Ovary (tissue), 9 donors: ENCODE data around the gene RBMS1. TPM values are rescaled to one million over a fixed set of nuclear protein-coding genes. Genes with fewer than 3 reads are reported as not detected.

Experiments used
- DNase-seq, 5 donors: peaks; one replicate each; pipeline ENCODE4 v3.0.0-alpha.2; 2019 to 2020
- H3K27ac ChIP-seq, 2 donors: fragments of 200-600 bp; one replicate each; pipeline versions ENCODE4 v1.5.1 to v1.8.0; 2019 to 2022
- H3K27me3 ChIP-seq: fragments of 200-600 bp; one replicate; pipeline ENCODE4 v1.8.0; 2022
- H3K36me3 ChIP-seq: fragments of 200-600 bp; sonication (generic); one replicate; pipeline ENCODE4 v1.5.1; 2019
- H3K4me1 ChIP-seq: one replicate; pipeline ENCODE4 v1.8.1; 2013; ENCODE audit warnings: mild to moderate bottlenecking, moderate library complexity; ENCODE audit not compliant: insufficient read depth
- H3K4me3 ChIP-seq: fragments of 200-600 bp; sonication (generic); one replicate; pipeline ENCODE4 v1.5.1; 2017
- H3K9me3 ChIP-seq, 2 donors: fragments of 200-600 bp in 1 of 2; sonication (generic) in 1 of 2; one replicate each; pipeline versions ENCODE4 v1.5.1 to v1.8.1; 2013 to 2019; ENCODE audit warnings: mild to moderate bottlenecking in 1 of 2, moderate library complexity in 1 of 2
- CTCF ChIP-seq, 3 donors: fragments of 450-650 bp in 2 of 3; fragments of 200-600 bp in 1 of 3; IDR thresholded peaks; one replicate each; pipeline versions ENCODE4 v1.5.1 to v1.8.0; 2016 to 2022; ENCODE audit warnings: antibody characterized with exemption in 3 of 3, mild to moderate bottlenecking in 1 of 3
- EP300 ChIP-seq: sonication (generic); formaldehyde crosslinking; IDR thresholded peaks from one replicate; pipeline ENCODE4 v1.6.1; 2017; ENCODE audit warnings: antibody characterized with exemption
- POLR2A ChIP-seq: fragments of 450-650 bp; IDR thresholded peaks from one replicate; pipeline ENCODE4 v1.6.1; 2017; ENCODE audit warnings: antibody characterized with exemption, mild to moderate bottlenecking, moderate library complexity
- WGBS, 3 donors: extraction: QIAGEN DNeasy Blood & Tissue Kit in 1 of 3; methylation state at CpG; one replicate each; pipeline versions ENCODE4 v1.1.5 to v1.1.7; 2013 to 2017; 5-methylcytosine and 5-hydroxymethylcytosine counted together
- intact Hi-C, 4 donors: fragments of 100-400 bp; cut with DNase I; formaldehyde crosslinking; loops; one replicate each; pipeline versions ENCODE4 v1.11.0 to v1.15.1; 2022 to 2023
- polyA plus RNA-seq, 2 donors: library from polyadenylated mRNA; stranded (reverse); fragments of 200-250 nt in 1 of 2; fragments of 350-450 nt in 1 of 2; fragmentation: Illumina TruSeq in 1 of 2; extraction: RNeasy Lipid Tissue Mini Kit (QIAGEN cat#74804) in 1 of 2; gene quantifications; one replicate each; pipeline ENCODE4 v1.2.3, GENCODE V29; 2013 to 2014
- total RNA-seq, 7 donors: library from RNA; depleted of rRNA in 2 of 7; stranded (reverse); fragments of >200 nt in 2 of 7; fragmentation: NEBNext Ultra II Directional in 3 of 7; extraction: Animal tissue kit (Norgen Biotek cat#: 25700) in 3 of 7; gene quantifications; one replicate each; pipeline versions ENCODE4 v1.1.0 to v1.2.4, GENCODE V29; 2016 to 2023
- donor health status: DM: no; HTN: no; CAD: no; lungs with moderate emphysema.
- donor health status: DM: no; HTN: no; CAD: no.
- donor health status: Bipolar disorder and iron deficiency.
- donor health status: DM: yes; HTN: yes; CAD: no.
- donor health status: DM: no; HTN: no; CAD: no.
- donor health status: DM: yes; HTN: yes; CAD: no.

Gene RBMS1
- total and polyA plus RNA-seq, 9 donors: 50.7 to 91.9 (median 73.8) TPM

GRCh38 chr2:160294889-160295288 is 198.7 kb downstream of the RBMS1 start:
- Histone ChIP-seq H3K9me3 (no peaks in the 10 kb centered on the region), H3K27ac (no peak overlapping the region), H3K4me3 (no peak overlapping the region), H3K4me1 (peaks cover 16% of the 10 kb centered on the region), H3K36me3 (no peaks in the 10 kb centered on the region), H3K27me3 (no peaks in the 10 kb centered on the region)
- no peak for DNase-seq
- intact Hi-C loops: no loop called here
- TF ChIP-seq EP300 (no peak), POLR2A (no peak), CTCF (IDR thresholded peaks at IDR 0.05) (no peak)

DNA sequence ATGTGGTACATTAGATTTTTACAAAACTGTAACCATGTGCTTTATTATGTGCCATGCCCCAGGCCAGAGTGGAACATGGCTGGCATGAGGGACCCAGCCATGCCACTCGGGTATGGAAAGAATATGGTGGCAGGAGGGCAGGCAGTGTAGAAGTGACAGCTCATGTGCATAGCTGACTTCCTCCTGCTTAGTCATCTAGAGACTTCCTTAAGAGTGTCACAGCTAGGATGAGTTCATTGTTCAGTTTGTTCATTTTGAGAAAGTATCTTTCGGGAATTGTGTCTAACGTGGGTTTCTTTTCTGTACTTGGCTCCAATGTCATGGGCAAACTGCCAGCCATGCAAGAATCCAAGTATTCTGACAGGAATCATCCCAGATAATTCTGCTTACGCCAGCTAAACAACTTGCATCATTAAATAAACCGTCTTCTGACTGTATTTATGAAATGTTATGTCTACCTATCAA is 199.2 kb downstream of the RBMS1 start:
- Histone ChIP-seq H3K4me1 (peaks cover 16% of the 10 kb centered on the region), H3K27me3 (no peaks in the 10 kb centered on the region), H3K36me3 (no peaks in the 10 kb centered on the region), H3K27ac (no peak overlapping the region), H3K9me3 (no peaks in the 10 kb centered on the region), H3K4me3 (no peak overlapping the region)
- no peak for TF ChIP-seq POLR2A
- no peak for TF ChIP-seq EP300
- TF ChIP-seq CTCF (IDR thresholded peaks at IDR 0.05): no peak
- intact Hi-C loops: no loop called here
- WGBS, 3 donors: 16 to 17% (median 17%) methylated on average over 5 of the region's 5 CpGs
- DNase-seq: peak; percentile 60 to 86 (median 70)

GRCh38 chr2:160293391-160294091 is 200.1 kb downstream of the RBMS1 start:
- peak in 1 of 5 donors; percentile 14 for DNase-seq
- TF ChIP-seq EP300 (no peak), POLR2A (no peak), CTCF (IDR thresholded peaks at IDR 0.05) (no peak)
- H3K36me3 ChIP-seq: no peaks in the 10 kb centered on the region
- intact Hi-C loops: no loop called here
- WGBS, 3 donors: 78 to 89% (median 83%) methylated on average over 6 of the region's 6 CpGs
- H3K27ac ChIP-seq: no peak overlapping the region
- no peaks in the 10 kb centered on the region for H3K9me3 ChIP-seq
- no peaks in the 10 kb centered on the region for H3K27me3 ChIP-seq
- H3K4me3 ChIP-seq: no peak overlapping the region
- H3K4me1 ChIP-seq: peaks cover 16% of the 10 kb centered on the region

DNA sequence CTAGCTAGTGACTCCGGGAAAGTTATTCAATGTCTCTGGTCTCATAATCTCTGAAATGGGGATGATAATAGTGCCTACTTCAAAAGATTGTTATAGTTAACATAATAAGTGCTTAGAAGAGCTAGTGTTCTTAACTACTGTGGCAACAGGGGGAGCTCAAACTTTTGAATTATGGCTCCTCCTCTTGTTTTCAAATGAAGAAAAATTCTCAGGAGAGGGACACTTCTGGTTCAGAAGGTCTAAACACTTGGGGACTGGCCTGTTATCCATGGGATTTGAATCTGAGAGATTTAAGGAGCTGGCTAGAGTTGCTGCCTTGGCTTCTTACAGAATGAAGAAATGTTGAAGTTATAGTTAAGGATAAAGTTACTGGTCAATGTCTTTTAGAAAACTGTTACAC is 201.4 kb downstream of the RBMS1 start:
- no peaks in the 10 kb centered on the region for H3K36me3 ChIP-seq
- 91 to 92% (median 91%) methylated on average over 1 of the region's 1 CpG for WGBS, 3 donors
- H3K4me3 ChIP-seq: no peak overlapping the region
- H3K27ac ChIP-seq: no peak overlapping the region
- no peak for DNase-seq
- no peak for TF ChIP-seq EP300
- TF ChIP-seq CTCF (IDR thresholded peaks at IDR 0.05): no peak
- no peak for TF ChIP-seq POLR2A
- H3K4me1 ChIP-seq: peaks cover 18% of the 10 kb centered on the region
- intact Hi-C loops: no loop called here
- H3K9me3 ChIP-seq: no peaks in the 10 kb centered on the region
- H3K27me3 ChIP-seq: no peaks in the 10 kb centered on the region
